HG02623 (cell line): ENCODE measurements around the gene CDH4.

Experiments
- ATAC-seq: cut with Tn5 transposase; IDR thresholded peaks from one replicate; pipeline ENCODE4 v1.9.1; 2021; ENCODE audit warnings: moderate library complexity; ENCODE audit not compliant: unreplicated experiment

Gene CDH4

DNA sequence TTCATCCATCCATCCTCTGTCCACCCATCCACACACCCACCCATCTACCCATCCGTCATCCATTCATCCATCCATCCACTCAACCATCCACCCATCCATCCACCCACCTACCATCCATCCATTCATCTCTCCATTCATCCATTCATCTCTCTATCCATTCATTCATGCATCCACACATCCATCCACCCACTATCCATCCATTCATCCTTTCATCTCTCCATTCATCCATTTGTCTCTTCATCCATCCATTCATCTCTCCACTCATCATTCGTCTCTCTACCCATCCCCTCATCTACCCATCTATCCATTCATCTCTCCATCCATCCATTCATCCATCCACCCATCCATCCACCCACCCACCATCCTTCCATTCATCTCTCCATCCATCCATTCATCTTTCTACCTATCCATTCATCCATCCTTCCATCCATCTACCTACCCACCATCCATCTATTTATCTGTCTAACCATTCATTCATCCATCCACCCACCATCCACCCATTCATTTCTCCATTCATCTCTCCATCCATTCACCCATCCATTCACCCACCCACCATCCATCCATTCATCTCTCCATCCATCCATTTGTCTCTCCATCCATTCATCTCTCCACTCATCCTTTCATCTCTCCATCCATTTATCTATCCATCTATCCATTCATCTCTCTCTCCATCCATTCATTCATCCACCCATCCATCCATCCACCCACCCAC is 538.2 kb downstream of the CDH4 start:
- no peak for ATAC-seq

DNA sequence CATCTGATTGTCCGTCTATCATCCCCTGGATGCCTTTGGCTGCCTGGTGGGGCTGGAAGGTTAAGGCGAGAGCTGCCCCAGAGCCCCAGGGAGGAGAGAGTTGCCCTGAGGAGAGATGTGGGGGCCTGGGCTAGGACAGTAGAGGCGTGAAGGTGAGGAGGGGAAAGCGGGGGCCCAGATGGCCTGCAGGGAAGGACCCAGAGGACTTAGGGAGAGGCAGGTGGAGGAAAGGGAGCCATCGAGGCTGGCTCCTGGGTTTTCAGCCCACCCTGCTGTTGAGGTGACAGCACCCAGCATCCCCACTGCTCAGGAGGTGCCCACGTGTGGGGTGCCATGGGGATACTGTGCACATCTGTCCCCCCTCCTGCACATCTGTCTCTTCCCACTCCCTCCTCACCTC is 539.9 kb downstream of the CDH4 start:
- no peak for ATAC-seq

DNA sequence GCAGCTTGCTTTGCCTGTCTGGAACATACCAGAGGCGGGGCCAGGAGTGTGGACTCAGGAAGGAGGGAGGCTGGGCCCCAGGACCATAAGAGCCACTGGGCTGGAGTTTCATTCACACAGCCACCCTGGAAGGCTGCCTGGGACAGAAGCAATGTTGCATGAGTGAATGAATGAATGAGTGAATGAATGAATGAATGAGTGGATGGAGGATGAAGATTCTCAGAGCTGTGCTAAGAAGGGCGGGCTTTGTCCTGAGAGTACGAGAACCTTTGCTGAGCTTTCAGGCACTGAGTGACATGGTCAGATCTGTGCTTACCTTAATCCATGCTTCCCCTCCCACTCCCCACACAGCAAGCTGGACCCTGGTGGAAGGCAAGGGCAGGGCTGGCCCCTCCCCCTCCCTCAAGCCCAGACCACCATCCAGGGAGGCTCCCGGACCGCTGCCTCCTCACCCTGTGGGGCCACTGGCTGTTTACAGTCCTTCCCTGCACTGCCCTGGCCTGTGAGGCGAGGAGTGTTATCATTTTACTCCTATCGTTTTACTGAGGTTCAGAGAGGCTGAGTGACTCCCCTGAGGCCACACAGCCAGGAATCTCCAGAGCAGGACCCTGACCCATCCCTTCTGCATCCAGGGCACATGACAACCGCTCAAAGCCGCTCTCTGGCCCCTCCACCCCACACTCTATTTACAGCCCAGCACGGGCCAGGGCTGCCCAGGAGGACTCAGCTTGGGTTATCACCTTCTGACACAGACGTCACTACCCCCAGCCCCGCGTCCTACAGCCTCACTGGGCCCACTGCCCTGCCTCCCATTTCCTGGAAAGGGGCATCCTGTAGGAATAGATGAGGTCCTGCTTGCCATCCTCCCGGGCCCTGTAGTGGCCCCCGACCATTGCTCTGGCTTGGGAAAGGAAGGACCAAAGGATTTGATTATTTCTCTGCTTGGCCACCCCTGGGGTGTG is 543.9 kb downstream of the CDH4 start:
- no peak for ATAC-seq

DNA sequence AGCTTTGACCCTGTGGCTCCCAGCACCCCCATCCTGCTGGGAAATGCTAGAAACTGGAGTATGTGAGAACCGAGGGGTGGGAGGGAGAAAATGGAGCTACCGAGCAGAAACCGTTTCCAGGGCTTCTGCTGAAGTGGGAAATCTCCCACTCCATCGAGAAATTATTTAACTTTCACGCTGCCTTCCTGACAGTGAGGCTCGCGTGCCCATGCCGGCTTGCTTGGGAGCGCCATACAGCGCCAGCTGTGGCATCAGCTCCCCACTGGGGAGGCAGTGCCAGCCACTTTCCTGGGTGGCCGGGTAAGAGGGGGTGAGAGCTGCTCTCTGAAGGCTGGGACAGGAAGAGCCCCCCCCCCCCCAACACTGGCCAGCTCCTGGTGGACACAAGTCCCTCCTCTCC is 544.7 kb downstream of the CDH4 start:
- no peak for ATAC-seq

DNA sequence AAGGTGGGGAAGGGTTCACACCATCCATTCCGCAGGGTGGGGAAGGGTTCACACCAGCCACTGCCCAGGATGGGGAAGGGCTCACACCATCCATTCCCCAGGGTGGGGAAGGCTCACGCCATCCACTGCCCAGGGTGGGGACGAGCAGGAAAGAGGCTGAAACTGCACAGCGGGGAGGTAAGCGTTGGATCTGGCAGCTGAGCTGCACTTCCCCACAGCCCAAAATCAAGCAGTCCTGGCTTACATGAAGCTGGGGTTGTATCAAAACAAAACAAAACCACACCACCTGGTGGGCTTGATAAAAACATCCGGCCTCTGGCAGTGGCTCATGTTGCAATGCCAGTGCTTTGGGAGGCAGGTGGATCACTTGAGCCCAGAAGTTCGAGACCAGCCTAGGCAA is 545.1 kb downstream of the CDH4 start:
- no peak for ATAC-seq

GRCh38 chr20:61797971-61798411 is 545.9 kb downstream of the CDH4 start:
- ATAC-seq = no peak

GRCh38 chr20:61798632-61799031 is 546.6 kb downstream of the CDH4 start:
- no peak for ATAC-seq

- ATAC-seq = no peak
These were observed 547.4 kb downstream of the CDH4 start for GRCh38 chr20:61799394-61799923.

GRCh38 chr20:61799928-61800327 is 547.9 kb downstream of the CDH4 start:
- no peak for ATAC-seq

DNA sequence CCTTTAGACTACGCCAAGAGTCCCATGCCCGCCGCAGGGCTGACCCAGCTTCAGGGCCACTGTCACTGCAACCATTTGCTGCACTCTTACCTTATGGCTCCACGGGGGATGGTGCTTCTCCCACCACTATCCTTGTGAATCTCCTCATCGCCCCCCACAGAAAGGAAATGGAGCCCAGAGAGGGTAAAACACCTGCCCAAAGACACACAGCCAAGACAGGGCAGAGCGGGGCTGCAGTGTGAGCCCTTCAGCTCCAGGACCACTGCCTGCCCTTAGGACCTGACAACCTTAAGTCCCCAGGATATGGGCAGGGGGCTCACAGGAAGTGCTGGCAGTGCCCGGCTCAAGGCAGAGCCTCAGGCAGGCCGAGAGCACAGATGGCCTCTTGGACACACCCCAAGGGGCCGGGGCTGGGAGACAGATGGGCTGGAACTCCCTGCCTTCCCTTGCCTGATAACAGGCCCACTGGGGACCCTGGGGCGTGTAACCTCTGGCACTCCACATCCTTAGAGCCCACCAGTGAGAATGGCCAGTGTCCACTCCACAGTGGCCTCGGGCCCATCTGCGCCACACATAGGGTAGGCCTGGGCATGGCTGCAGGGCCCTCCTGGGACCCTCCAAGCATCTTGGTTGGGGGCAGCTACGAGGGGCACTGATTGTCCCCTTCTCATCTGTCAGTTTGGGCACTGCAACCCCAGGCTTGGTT is 548.5 kb downstream of the CDH4 start:
- no peak for ATAC-seq

- no peak for ATAC-seq
These were observed 549.0 kb downstream of the CDH4 start for GRCh38 chr20:61801065-61801360.

DNA sequence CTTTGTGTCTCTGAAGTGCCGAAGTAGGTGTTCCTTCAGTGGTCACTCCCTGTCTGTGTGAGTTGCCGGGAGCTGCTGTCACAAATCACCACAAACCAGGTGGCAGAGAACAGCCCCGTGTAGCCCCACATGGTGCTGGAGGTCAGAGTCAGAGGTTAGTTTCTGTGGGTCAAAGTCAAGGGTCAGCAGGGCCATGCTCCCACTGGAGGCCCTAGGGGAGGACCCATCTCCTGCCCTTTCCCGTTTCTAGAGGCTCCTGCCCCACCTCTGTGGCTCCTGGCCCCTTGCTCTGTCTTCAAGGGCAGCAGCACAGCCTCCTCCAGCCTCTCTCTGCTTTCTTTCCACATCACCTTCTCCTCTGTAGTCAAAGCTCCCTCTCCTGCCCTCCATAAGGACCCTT is 549.4 kb downstream of the CDH4 start:
- ATAC-seq = no peak

DNA sequence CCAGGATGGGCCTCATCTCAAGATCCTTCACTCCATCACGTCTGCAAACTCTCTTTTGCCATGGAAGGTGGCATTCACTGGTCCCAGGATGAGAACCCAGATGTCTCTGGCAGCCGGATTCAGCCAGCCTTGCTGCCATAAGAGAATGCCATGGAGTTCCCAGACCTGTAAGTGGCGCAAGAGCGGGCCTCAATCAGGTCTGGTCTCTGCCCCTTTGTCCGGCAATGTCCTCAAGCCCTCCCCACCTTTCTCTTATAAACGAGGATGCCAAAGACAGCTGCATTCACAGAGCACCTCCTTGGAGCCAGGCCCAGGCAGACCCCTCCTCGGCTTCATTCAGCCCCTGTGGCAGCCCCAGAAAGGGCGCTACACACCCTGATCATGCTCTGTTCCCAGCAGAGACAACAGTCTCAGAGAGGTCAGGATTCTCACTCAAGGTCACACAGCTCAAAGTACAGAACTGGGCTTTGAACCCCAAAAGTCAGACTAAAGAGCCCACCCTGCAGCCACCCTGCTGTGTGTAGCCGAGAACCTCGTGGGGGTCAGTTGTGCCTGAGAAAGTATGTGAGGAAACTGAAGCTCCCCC is 549.9 kb downstream of the CDH4 start:
- ATAC-seq = no peak

DNA sequence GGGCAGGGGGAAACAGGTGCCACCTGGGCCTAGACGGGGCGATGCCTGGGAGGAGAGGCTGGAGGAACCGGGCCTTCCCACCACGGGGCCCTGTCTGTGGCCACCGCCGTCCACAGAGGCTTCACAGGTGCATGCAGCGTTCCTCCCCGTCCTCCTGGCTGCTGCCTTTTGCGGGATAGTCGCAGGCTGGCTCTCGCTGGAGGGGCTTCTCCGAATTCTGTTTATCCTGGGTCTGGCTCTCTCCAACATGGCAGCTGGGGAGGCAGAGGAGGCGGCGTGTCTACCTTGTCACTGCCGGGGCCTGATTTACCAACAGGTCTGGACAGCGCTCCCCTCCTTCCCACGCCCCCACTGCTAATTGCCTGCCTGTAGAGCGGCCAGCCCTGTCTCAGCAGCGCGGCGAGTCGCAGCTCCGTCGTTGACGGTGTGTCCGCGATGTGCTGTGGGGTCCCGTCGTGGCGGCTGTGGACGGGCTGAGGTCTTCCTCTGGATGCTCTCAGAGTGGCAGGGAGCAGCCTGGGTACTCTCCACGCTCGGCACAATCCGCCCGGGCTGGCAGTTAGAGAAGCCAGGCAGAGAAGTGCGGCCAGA is 550.8 kb downstream of the CDH4 start:
- no peak for ATAC-seq

DNA sequence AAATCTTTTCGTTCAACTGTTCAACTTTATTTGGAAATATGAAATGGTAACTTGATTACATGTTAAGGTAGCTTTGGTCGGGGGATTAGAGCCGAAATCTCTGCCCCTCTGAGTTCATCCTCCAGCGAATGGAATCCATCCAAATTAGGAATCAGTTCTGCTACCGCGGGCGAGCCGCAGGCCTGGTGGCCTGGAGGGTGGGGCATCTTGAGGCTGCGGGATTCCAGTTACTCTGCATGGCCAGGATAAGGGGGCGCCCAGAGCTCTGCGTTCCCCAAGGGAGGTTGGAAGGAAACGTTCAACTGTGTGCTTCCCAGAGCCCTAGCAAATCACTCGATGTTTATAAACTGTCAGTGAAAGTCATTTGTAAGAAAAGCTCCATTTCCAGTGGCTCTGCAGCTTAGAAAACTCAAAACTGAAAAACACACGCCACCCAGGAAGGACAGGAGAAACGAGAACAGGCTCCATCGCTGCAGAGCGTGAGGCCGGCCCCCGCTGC is 551.4 kb downstream of the CDH4 start:
- ATAC-seq = no peak

DNA sequence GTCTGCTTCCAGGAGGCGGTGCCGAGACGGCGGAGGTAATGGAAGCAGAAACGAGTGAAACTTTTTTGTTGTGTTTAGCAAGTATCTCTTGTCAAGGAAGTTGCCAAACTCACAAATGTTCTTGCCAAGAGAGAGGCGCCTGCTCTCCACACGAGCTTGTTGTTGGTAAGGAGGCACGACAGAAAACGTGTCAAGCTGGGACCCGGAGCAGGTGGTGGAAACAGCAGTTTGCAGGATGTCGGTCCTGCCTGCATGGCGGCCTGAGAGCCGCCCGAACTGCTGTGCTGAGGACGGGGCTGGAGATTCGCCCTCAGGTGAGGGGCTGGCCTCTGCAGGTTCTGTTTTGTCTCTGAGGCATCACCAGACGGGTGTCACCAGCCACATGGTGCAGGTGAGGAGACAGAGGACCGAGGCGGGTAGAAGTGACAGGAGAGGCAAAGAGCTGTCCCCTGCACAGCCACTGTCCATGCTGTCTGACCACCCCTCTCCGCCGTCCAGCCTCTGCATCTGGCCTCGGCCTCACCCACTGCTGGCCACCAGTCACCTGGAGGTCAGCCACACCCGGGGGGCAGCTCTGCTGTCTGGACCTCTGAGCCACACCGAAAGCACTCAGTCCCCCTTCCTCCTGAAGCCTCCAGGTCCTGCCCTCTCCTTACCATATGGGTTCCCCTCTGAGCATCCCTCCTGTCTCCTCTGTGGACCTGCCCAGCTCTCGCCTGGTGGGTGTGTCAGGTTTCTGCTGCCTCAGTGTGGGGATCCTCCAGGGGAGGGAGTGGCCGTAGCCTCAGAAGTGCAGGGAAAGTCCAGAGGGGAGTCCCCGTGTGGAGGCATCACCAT is 552.1 kb downstream of the CDH4 start:
- ATAC-seq = no peak

DNA sequence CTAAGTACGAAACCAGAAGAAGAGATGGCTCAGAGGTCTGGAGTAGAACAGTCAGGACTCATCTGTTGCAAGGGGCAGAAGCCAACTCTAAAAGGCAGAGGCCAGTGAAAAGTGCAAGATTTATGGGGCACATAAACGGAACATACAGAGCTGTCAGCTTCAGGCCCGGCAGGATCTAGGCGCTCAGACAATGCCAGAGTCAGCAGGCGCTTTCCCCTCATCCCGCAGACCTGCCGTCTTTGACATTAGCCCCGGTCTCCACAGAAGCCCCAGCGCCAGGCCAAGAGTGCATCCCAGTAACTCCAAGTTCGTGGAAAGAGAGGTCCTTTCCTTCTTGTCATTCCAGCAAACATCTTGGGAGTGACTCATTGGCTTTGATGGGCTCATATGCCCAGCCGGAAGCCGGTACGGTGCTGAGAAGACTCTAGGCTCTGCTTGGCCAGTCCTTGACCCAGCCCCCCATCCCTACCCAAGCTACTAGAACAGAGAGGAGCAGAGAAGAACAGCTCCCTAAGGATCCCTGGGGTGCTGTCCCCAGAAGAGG is 552.8 kb downstream of the CDH4 start:
- no peak for ATAC-seq

DNA sequence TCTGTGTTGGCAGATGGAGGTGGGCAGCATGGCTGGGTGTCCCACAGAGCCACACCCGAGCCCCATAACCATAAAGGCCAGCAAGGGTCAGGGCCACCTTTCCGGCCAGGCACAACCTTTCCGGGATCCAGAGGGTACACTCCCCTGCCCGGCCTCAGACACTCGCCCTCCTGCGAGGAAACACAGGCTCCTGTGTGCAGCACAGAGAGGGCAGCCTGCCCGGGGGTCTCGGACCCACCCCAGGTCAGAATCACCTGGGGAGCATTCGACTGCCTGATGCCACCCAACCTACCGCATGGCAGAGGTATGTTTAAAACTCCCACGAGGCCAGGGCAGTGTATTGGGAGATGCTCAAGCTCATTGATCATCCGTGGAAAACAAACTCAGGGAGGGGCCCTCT is 553.3 kb downstream of the CDH4 start:
- ATAC-seq = no peak

DNA sequence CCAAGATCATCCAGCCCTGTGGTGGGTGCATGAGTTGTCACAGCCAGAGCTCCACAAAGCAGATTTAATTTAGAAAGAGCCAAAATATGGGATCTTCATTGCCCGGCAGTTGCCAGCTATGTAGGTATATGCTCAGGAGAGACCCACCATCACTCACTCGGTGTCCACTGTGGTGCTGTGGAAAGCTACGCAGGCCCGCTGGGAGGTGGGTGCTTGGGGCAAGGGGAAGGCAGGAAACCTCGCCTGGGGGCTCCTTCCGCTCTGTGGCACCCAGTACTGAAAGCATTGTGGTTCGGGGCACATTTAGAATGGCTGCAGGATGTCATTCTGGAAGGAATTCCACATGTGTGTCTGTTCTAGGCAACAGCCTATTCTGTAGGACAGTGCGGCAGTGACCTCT is 553.7 kb downstream of the CDH4 start:
- no peak for ATAC-seq
